Neural cell (in vitro differentiated cells): ENCODE data around the gene SPRED1.

Experiments
- CTCF ChIP-seq: fragments of 450-650 bp; IDR thresholded peaks from 2 replicates; pipeline ENCODE4 v1.5.1; 2014; ENCODE audit warnings: antibody characterized with exemption, mild to moderate bottlenecking, moderate library complexity; ENCODE audit not compliant: poor library complexity, severe bottlenecking
- TAF1 ChIP-seq: IDR thresholded peaks from 2 replicates; pipeline ENCODE4 v1.6.1; 2012; ENCODE audit warnings: low read depth

GRCh38 chr15:38253351-38253781, 730 bp downstream of the SPRED1 start:
- TF ChIP-seq CTCF (no peak), TAF1 (no peak)
